WTC11 (cell line): Measurements from ENCODE around the gene TREH.

ENCODE experiments used
- CREB1 ChIP-seq: sonication (generic); formaldehyde crosslinking; IDR thresholded peaks from 2 replicates; pipeline ENCODE4 v1.8.0; 2023; ENCODE audit warnings: mild to moderate bottlenecking, missing genetic modification reagents
- CREM ChIP-seq: sonication (generic); formaldehyde crosslinking; IDR thresholded peaks from 2 replicates; pipeline ENCODE4 v1.8.1; 2022; ENCODE audit warnings: mild to moderate bottlenecking, missing genetic modification reagents, moderate library complexity
- CTCF ChIP-seq: fragments of 200-600 bp; IDR thresholded peaks from 2 replicates; pipeline ENCODE4 v1.8.0; 2022; ENCODE audit warnings: antibody characterized with exemption
- FOXK1 ChIP-seq: sonication (generic); formaldehyde crosslinking; IDR thresholded peaks from 2 replicates; pipeline ENCODE4 v1.8.0; 2022; ENCODE audit warnings: mild to moderate bottlenecking, moderate library complexity, missing genetic modification reagents
- GABPB1 ChIP-seq: sonication (generic); formaldehyde crosslinking; IDR thresholded peaks from 2 replicates; pipeline ENCODE4 v1.8.1; 2023; ENCODE audit warnings: mild to moderate bottlenecking, missing genetic modification reagents
- SMAD3 ChIP-seq: sonication (generic); formaldehyde crosslinking; IDR thresholded peaks from 2 replicates; pipeline ENCODE4 v1.8.0; 2022; ENCODE audit warnings: missing genetic modification reagents, mild to moderate bottlenecking, borderline replicate concordance
- USF2 ChIP-seq: sonication (generic); formaldehyde crosslinking; IDR thresholded peaks from 2 replicates; pipeline ENCODE4 v1.8.1; 2023; ENCODE audit warnings: mild to moderate bottlenecking, missing genetic modification reagents, moderate library complexity
- ZNF423 ChIP-seq: fragments of 250-450 bp; sonication (Bioruptor Pico); IDR thresholded peaks from 2 replicates; pipeline ENCODE4 v2.1.2; 2022; ENCODE audit warnings: mild to moderate bottlenecking, moderate library complexity
- TF ChIP-seq, protein P1 (sequence below): sonication (generic); formaldehyde crosslinking; IDR thresholded peaks from 2 replicates; pipeline ENCODE4 v1.8.1; 2023; ENCODE audit warnings: mild to moderate bottlenecking, missing genetic modification reagents, borderline replicate concordance
- TF ChIP-seq, protein P2 (sequence below): sonication (generic); formaldehyde crosslinking; IDR thresholded peaks from 2 replicates; pipeline ENCODE4 v1.8.0; 2022; ENCODE audit warnings: mild to moderate bottlenecking, missing genetic modification reagents
- TF ChIP-seq, protein P3 (sequence below): sonication (generic); formaldehyde crosslinking; IDR thresholded peaks from 2 replicates; pipeline ENCODE4 v1.8.0; 2022; ENCODE audit warnings: mild to moderate bottlenecking, missing genetic modification reagents

DNA sequence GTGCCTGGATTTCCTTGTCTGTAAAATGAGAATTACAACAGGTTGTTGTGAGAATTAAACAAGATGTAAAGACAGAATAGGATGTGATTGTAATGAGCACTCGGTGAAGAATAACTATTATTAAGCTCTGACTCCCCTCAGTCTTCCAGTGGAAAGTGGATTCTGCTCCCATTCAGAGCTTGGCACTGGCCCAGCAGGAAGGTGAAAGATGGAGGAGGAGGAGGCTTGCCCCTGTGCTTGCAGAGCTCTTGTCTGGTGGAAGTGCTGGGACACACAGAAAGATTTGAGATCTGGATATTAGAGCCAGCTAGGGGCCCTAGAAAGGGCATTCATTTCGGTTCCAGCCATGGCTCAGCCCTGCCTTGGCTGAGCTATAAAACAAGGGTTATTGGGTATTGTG, 43.8 kb downstream of the TREH start:
- TF ChIP-seq CREM (CRISPR knock-in tag) (no peak), FOXK1 (CRISPR knock-in tag) (no peak), GABPB1 (CRISPR knock-in tag) (no peak), CREB1 (CRISPR knock-in tag) (no peak), SMAD3 (no peak), CTCF (no peak), ZNF423 (CRISPR knock-in tag) (no peak), USF2 (CRISPR knock-in tag) (no peak)
- TF ChIP-seq, protein P1, sequence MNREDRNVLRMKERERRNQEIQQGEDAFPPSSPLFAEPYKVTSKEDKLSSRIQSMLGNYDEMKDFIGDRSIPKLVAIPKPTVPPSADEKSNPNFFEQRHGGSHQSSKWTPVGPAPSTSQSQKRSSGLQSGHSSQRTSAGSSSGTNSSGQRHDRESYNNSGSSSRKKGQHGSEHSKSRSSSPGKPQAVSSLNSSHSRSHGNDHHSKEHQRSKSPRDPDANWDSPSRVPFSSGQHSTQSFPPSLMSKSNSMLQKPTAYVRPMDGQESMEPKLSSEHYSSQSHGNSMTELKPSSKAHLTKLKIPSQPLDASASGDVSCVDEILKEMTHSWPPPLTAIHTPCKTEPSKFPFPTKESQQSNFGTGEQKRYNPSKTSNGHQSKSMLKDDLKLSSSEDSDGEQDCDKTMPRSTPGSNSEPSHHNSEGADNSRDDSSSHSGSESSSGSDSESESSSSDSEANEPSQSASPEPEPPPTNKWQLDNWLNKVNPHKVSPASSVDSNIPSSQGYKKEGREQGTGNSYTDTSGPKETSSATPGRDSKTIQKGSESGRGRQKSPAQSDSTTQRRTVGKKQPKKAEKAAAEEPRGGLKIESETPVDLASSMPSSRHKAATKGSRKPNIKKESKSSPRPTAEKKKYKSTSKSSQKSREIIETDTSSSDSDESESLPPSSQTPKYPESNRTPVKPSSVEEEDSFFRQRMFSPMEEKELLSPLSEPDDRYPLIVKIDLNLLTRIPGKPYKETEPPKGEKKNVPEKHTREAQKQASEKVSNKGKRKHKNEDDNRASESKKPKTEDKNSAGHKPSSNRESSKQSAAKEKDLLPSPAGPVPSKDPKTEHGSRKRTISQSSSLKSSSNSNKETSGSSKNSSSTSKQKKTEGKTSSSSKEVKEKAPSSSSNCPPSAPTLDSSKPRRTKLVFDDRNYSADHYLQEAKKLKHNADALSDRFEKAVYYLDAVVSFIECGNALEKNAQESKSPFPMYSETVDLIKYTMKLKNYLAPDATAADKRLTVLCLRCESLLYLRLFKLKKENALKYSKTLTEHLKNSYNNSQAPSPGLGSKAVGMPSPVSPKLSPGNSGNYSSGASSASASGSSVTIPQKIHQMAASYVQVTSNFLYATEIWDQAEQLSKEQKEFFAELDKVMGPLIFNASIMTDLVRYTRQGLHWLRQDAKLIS: no peak
- TF ChIP-seq, protein P2, sequence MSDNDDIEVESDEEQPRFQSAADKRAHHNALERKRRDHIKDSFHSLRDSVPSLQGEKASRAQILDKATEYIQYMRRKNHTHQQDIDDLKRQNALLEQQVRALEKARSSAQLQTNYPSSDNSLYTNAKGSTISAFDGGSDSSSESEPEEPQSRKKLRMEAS (CRISPR knock-in tag): no peak
- TF ChIP-seq, protein P3, sequence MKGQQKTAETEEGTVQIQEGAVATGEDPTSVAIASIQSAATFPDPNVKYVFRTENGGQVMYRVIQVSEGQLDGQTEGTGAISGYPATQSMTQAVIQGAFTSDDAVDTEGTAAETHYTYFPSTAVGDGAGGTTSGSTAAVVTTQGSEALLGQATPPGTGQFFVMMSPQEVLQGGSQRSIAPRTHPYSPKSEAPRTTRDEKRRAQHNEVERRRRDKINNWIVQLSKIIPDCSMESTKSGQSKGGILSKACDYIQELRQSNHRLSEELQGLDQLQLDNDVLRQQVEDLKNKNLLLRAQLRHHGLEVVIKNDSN: no peak
